Mesenchymal stem cell (in vitro differentiated cells and primary cell): Measurements from ENCODE around the gene LGR5.
"Not testable (repeated sequence)": the region's sequence is repeated elsewhere in the genome, so short reads cannot be mapped to it uniquely, and the experiment has no call there.

Source experiments
- DNase-seq: peaks from one replicate; pipeline ENCODE4 v3.0.0-alpha.2; 2013
- H2AFZ ChIP-seq: one replicate; pipeline ENCODE4 v1.6.1; 2013; ENCODE audit warnings: low read depth, mild to moderate bottlenecking, control low read depth, inconsistent platforms, low read length, moderate library complexity
- H2AK5ac ChIP-seq: 2 replicates; pipeline ENCODE4 v1.6.1; 2013; ENCODE audit warnings: low read length, moderate library complexity, mild to moderate bottlenecking, inconsistent platforms; ENCODE audit not compliant: severe bottlenecking
- H2BK120ac ChIP-seq: one replicate; pipeline ENCODE4 v1.6.1; 2013; ENCODE audit warnings: low read depth, mild to moderate bottlenecking, inconsistent platforms, low read length, moderate library complexity
- H2BK12ac ChIP-seq, 2 experiments: one replicate each; pipeline ENCODE4 v1.6.1; 2013; ENCODE audit warnings: inconsistent platforms in 2 of 2, low read length in 2 of 2, mild to moderate bottlenecking in 2 of 2, moderate library complexity in 2 of 2, control low read depth in 1 of 2
- H2BK15ac ChIP-seq: one replicate; pipeline ENCODE4 v1.6.1; 2013; ENCODE audit warnings: mild to moderate bottlenecking, low read depth, inconsistent platforms; ENCODE audit not compliant: poor library complexity, severe bottlenecking
- H2BK5ac ChIP-seq: 2 replicates; pipeline ENCODE4 v1.6.1; 2013; ENCODE audit warnings: low read depth, mild to moderate bottlenecking, low read length, control low read depth, inconsistent platforms; ENCODE audit not compliant: poor library complexity, severe bottlenecking
- H3K14ac ChIP-seq, 2 experiments: one replicate each; pipeline ENCODE4 v1.6.1; 2013; ENCODE audit warnings: inconsistent platforms in 2 of 2, low read length in 2 of 2, control low read depth in 1 of 2, mild to moderate bottlenecking in 1 of 2, moderate library complexity in 1 of 2
- H3K18ac ChIP-seq, 2 experiments: one replicate each; pipeline ENCODE4 v1.6.1; 2013; ENCODE audit warnings: inconsistent platforms in 2 of 2, low read length in 2 of 2, control low read depth in 1 of 2, low read depth in 1 of 2, mild to moderate bottlenecking in 1 of 2
- H3K23ac ChIP-seq, 2 experiments: one replicate each; pipeline ENCODE4 v1.6.1; 2013; ENCODE audit warnings: inconsistent platforms in 2 of 2, low read length in 2 of 2, mild to moderate bottlenecking in 2 of 2, moderate library complexity in 2 of 2, control low read depth in 1 of 2
- H3K27ac ChIP-seq: 2 replicates; pipeline ENCODE4 v1.5.1; 2013; ENCODE audit warnings: mild to moderate bottlenecking, moderate library complexity, low read length, control low read depth, inconsistent platforms; ENCODE audit not compliant: poor library complexity, severe bottlenecking
- H3K27me3 ChIP-seq, 2 experiments: 2 replicates each; pipeline versions ENCODE4 v1.6.1 to v1.7.0; 2013; ENCODE audit warnings: low read length in 2 of 2, mild to moderate bottlenecking in 2 of 2, moderate library complexity in 2 of 2, control low read depth in 1 of 2, inconsistent platforms in 1 of 2; ENCODE audit not compliant: control insufficient read depth in 1 of 2, insufficient read depth in 1 of 2
- H3K36me3 ChIP-seq, 2 experiments: 2 replicates each; pipeline versions ENCODE4 v1.6.1 to v1.7.0; 2013; ENCODE audit warnings: low read length in 2 of 2, control low read depth in 1 of 2, inconsistent platforms in 1 of 2, low read depth in 1 of 2, mild to moderate bottlenecking in 1 of 2; ENCODE audit not compliant: insufficient read depth in 2 of 2, control insufficient read depth in 1 of 2
- H3K4ac ChIP-seq, 2 experiments: one replicate each; pipeline ENCODE4 v1.6.1; 2013; ENCODE audit warnings: inconsistent platforms in 2 of 2, low read length in 2 of 2, mild to moderate bottlenecking in 2 of 2, moderate library complexity in 2 of 2, control low read depth in 1 of 2, low read depth in 1 of 2
- H3K4me1 ChIP-seq: 2 replicates; pipeline ENCODE4 v1.6.1; 2013; ENCODE audit warnings: low read depth, low read length, control low read depth; ENCODE audit not compliant: control insufficient read depth, insufficient read depth
- H3K4me2 ChIP-seq: 2 replicates; pipeline ENCODE4 v1.6.1; 2013; ENCODE audit warnings: low read length, mild to moderate bottlenecking, inconsistent platforms; ENCODE audit not compliant: poor library complexity, severe bottlenecking
- H3K4me3 ChIP-seq, 2 experiments: 2 replicates each; pipeline versions ENCODE4 v1.5.1 to v1.7.0; 2013; ENCODE audit warnings: low read length in 2 of 2, mild to moderate bottlenecking in 2 of 2, control low read depth in 1 of 2, low read depth in 1 of 2; ENCODE audit not compliant: insufficient read depth in 1 of 2
- H3K79me1 ChIP-seq: replicated peaks from 2 replicates; pipeline ENCODE4 v1.6.1; 2013; ENCODE audit warnings: mild to moderate bottlenecking, control low read depth, low read length, inconsistent platforms; ENCODE audit not compliant: poor library complexity, severe bottlenecking
- H3K9ac ChIP-seq: 2 replicates; pipeline ENCODE4 v1.7.0; 2013; ENCODE audit warnings: mild to moderate bottlenecking, low read length, moderate library complexity
- H3K9me3 ChIP-seq: 2 replicates; pipeline ENCODE4 v1.7.0; 2013; ENCODE audit warnings: mild to moderate bottlenecking, low read length; ENCODE audit not compliant: control insufficient read depth
- H4K8ac ChIP-seq: one replicate; pipeline ENCODE4 v1.6.1; 2013; ENCODE audit warnings: inconsistent platforms, mild to moderate bottlenecking, low read length, moderate library complexity
- H4K91ac ChIP-seq: one replicate; pipeline ENCODE4 v1.6.1; 2013; ENCODE audit warnings: mild to moderate bottlenecking, low read length, inconsistent platforms
- WGBS: methylation state at CpG from one replicate; pipeline ENCODE4 v1.1.7; 2013; ENCODE audit warnings: mixed read lengths; 5-methylcytosine and 5-hydroxymethylcytosine counted together

The LGR5 gene

DNA sequence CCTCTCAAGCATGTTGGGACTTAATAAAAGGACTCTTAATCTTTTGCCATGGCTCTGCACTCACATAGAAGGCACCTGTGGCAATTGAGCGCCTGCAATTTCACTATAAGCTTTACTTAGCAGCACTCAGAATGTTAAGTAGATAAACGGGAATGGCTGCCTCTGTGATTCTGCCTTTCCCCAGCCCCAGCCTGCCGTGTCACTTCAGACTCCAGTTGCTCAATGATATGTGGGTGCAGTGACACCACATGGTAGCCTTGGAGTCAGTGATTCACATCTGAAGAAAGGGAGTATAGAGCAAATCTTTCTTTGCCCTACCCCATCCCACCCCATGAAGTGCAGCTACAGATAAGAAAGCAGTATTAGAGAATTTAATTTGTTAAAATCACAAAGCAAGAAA is 127.9 kb downstream of the LGR5 start:
- DNase-seq = no peak
- H3K4ac ChIP-seq = no peak overlapping the region
- H3K18ac ChIP-seq = no peak overlapping the region
- H3K4me2 ChIP-seq = no peak overlapping the region
- no peaks in the 10 kb centered on the region for H3K27me3 ChIP-seq
- no peaks in the 10 kb centered on the region for H3K36me3 ChIP-seq
- H4K91ac ChIP-seq = no peak overlapping the region
- H3K9me3 ChIP-seq = no peaks in the 10 kb centered on the region
- no peak overlapping the region for H3K4me3 ChIP-seq
- H2BK15ac ChIP-seq = no peak overlapping the region
- no peak overlapping the region for H3K23ac ChIP-seq
- no peak overlapping the region for H2AFZ ChIP-seq
- WGBS = 67% methylated on average over 2 of the region's 3 CpGs
- H2BK5ac ChIP-seq = no peak overlapping the region
- no peak overlapping the region for H3K9ac ChIP-seq
- H3K14ac ChIP-seq = no peak overlapping the region
- no peak overlapping the region for H2BK12ac ChIP-seq
- no peaks in the 10 kb centered on the region for H3K79me1 ChIP-seq
- H2AK5ac ChIP-seq = no peak overlapping the region
- no peaks in the 10 kb centered on the region for H3K4me1 ChIP-seq
- H4K8ac ChIP-seq = no peak overlapping the region
- H2BK120ac ChIP-seq = no peak overlapping the region
- H3K27ac ChIP-seq = no peak overlapping the region

DNA sequence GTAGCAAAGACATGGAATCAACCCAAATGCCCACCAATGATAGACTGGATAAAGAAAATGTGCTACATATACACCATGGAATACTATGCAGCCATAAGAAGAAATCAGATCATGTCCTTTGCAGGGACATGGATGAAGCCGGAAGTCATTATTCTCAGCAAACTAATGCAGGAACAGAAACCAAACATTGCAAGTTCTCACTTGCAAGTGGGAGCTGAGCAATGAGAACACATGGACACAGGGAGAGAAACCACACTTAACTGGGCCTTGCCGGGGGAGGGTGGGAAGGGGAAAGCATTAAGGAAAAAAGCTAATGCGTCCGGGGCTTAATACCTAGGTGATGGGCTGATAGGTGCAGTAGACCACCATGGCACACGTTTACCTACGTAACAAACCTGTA is 130.3 kb downstream of the LGR5 start:
- not testable (repeated sequence) for H4K91ac ChIP-seq, H3K79me1 ChIP-seq, H3K14ac ChIP-seq, H3K27me3 ChIP-seq, H3K36me3 ChIP-seq, H3K27ac ChIP-seq, H3K23ac ChIP-seq, H3K9ac ChIP-seq, H2AK5ac ChIP-seq, H3K4me1 ChIP-seq, H2BK15ac ChIP-seq, H2AFZ ChIP-seq, H2BK12ac ChIP-seq, H3K4ac ChIP-seq, H3K18ac ChIP-seq, H3K4me2 ChIP-seq, H2BK5ac ChIP-seq, DNase-seq, H2BK120ac ChIP-seq, H3K4me3 ChIP-seq, H3K9me3 ChIP-seq, H4K8ac ChIP-seq
- 95% methylated on average over 4 of the region's 6 CpGs for WGBS

DNA sequence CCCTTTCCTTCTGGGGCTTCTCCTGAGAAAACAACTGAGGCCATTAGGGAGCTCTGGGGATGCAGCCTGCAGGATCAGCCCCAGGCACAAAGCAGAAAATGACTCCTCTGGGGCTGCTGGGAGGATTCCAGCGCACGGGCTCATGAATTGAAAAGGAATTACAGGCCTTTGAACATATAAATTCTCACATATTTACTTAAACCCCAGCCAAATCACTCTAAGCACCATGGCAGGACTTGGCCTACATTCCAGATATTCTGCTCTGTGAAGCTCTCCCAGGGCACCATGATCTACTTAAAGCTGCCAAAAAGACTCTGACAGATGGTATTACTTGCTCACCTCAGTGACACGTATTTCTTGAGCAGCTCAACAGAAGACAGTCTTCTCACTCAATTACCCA is 136.9 kb downstream of the LGR5 start:
- H3K4ac ChIP-seq = no peak overlapping the region
- no peaks in the 10 kb centered on the region for H3K9me3 ChIP-seq
- no peak overlapping the region for H2AK5ac ChIP-seq
- H3K23ac ChIP-seq = no peak overlapping the region
- no peak overlapping the region for H3K9ac ChIP-seq
- H3K36me3 ChIP-seq = no peaks in the 10 kb centered on the region
- H3K4me2 ChIP-seq = no peak overlapping the region
- H3K4me3 ChIP-seq = no peak overlapping the region
- H4K91ac ChIP-seq = no peak overlapping the region
- no peak overlapping the region for H3K18ac ChIP-seq
- no peaks in the 10 kb centered on the region for H3K27me3 ChIP-seq
- H2BK120ac ChIP-seq = no peak overlapping the region
- no peak overlapping the region for H3K27ac ChIP-seq
- 72% methylated on average over 3 of the region's 3 CpGs for WGBS
- H2BK12ac ChIP-seq = no peak overlapping the region
- H3K14ac ChIP-seq = no peak overlapping the region
- no peak overlapping the region for H2AFZ ChIP-seq
- H4K8ac ChIP-seq = no peak overlapping the region
- no peak for DNase-seq
- H3K4me1 ChIP-seq = no peaks in the 10 kb centered on the region
- H2BK5ac ChIP-seq = no peak overlapping the region
- no peak overlapping the region for H2BK15ac ChIP-seq
- H3K79me1 ChIP-seq = no peaks in the 10 kb centered on the region

DNA sequence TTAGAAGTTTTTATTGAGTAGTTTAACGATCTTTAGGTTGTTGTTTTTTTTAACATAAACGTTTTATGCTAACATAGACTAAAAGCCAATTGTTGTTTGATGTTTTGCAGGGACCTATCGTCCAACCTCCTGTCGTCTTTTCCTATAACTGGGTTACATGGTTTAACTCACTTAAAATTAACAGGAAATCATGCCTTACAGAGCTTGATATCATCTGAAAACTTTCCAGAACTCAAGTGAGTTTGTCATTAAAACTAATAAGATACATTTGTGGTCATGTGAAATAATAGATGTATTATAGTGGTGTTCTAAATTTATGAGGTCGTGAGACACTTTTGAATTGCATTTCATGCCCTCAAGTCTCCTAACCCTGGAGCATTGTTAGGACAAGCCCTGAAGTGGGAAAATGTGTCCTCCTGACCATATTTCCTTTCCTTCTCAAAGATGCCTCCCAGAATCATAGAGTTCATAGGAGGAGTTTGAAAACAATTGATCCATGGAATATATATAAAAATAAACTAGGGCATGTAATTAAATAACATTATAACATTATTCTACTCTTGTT is 139.2 kb downstream of the LGR5 start:
- Histone ChIP-seq H3K9ac (no peak overlapping the region), H4K8ac (no peak overlapping the region), H2BK15ac (no peak overlapping the region), H3K4ac (no peak overlapping the region), H2BK120ac (no peak overlapping the region), H3K9me3 (no peaks in the 10 kb centered on the region), H3K27me3 (no peaks in the 10 kb centered on the region), H2AFZ (no peak overlapping the region), H3K36me3 (no peaks in the 10 kb centered on the region), H3K4me1 (no peaks in the 10 kb centered on the region), H3K4me3 (no peak overlapping the region), H3K4me2 (no peak overlapping the region), H2BK12ac (no peak overlapping the region), H3K14ac (no peak overlapping the region), H2BK5ac (no peak overlapping the region), H3K18ac (no peak overlapping the region), H3K27ac (no peak overlapping the region), H3K79me1 (no peaks in the 10 kb centered on the region), H2AK5ac (no peak overlapping the region), H3K23ac (no peak overlapping the region), H4K91ac (no peak overlapping the region)
- no peak for DNase-seq
- 67% methylated on average over 4 of the region's 5 CpGs for WGBS
